A549 (cell line): ENCODE data around the gene ANTKMT. TPM values are rescaled to one million over a fixed set of nuclear protein-coding genes. Genes with fewer than 3 reads are reported as not detected.

Source experiments
- ATAC-seq, 2 experiments: fragments of 200-7000 bp in 1 of 2; fragments of >200 bp in 1 of 2; cut with Nextera tagmentation in 1 of 2; cut with Tn5 transposase in 1 of 2; 3 replicates each; pipeline versions ENCODE4 v1.8.0 to v1.9.1; 2018 to 2020; ENCODE audit warnings: mild to moderate bottlenecking in 1 of 2, moderate library complexity in 1 of 2
- CTCF ChIA-PET: fragments of 300-600 bp; sonication (Branson Sonifier 250); formaldehyde crosslinking; extraction: SDS; loops from one replicate; lab custom pipeline; 2021; ENCODE audit warnings: antibody characterized with exemption, inconsistent platforms; lab: Yijun Ruan, JAX
- POLR2A ChIA-PET: fragments of 350-600 bp; formaldehyde crosslinking; extraction: SDS; loops from one replicate; lab custom pipeline; 2021; ENCODE audit warnings: antibody characterized with exemption, inconsistent platforms; lab: Yijun Ruan, JAX
- DNase-seq, 2 experiments: peaks; one replicate each; pipeline versions ENCODE4 v3.0.0 to v3.0.0-alpha.2; 2011 to 2016; ENCODE audit warnings: low read depth in 1 of 2, low spot score in 1 of 2
- FAIRE-seq: peaks from 2 replicates; lab custom pipeline; 2011; peaks lifted over from hg19 to GRCh38; lab: Jason Lieb, UNC
- H3K27ac ChIP-seq, 2 experiments: fragments of >200 bp; sonication (Bioruptor Twin); formaldehyde crosslinking; 3 replicates each; pipeline ENCODE4 v1.5.1; 2016 to 2017
- H3K4me1 ChIP-seq: fragments of >200 bp; sonication (Bioruptor Twin); formaldehyde crosslinking; 3 replicates; pipeline ENCODE4 v1.6.1; 2016
- H3K4me2 ChIP-seq: fragments of >200 bp; sonication (Bioruptor Twin); formaldehyde crosslinking; 3 replicates; pipeline ENCODE4 v1.6.1; 2016
- H3K4me3 ChIP-seq: fragments of >200 bp; sonication (Bioruptor Twin); formaldehyde crosslinking; 3 replicates; pipeline ENCODE4 v1.5.1; 2016
- H3K9me3 ChIP-seq: fragments of >200 bp; sonication (Bioruptor Twin); formaldehyde crosslinking; 3 replicates; pipeline ENCODE4 v1.6.1; 2016
- E2F6 ChIP-seq: IDR thresholded peaks from 2 replicates; pipeline ENCODE4 v1.6.1; 2012; ENCODE audit warnings: low read depth, borderline replicate concordance
- EHMT2 ChIP-seq: fragments of 200-600 bp; sonication (generic); IDR thresholded peaks from 2 replicates; pipeline ENCODE4 v1.6.1; 2016; ENCODE audit warnings: antibody characterized with exemption, low read depth, mild to moderate bottlenecking, moderate library complexity
- ELK1 ChIP-seq: fragments of 150-350 bp; IDR thresholded peaks from 2 replicates; pipeline ENCODE4 v1.6.1; 2014; ENCODE audit warnings: low read depth, mild to moderate bottlenecking, low read length
- FOSL2 ChIP-seq, 2 experiments: fragments of 450-650 bp in 1 of 2; fragments of >200 bp in 1 of 2; sonication (Bioruptor Twin) in 1 of 2; formaldehyde crosslinking; IDR thresholded peaks; 2 replicates each; pipeline versions ENCODE4 v1.5.0 to v1.6.1; 2016 to 2020; ENCODE audit warnings: mild to moderate bottlenecking in 1 of 2, moderate library complexity in 1 of 2
- HOXA7 ChIP-seq: fragments of 250-450 bp; sonication (Bioruptor Pico); IDR thresholded peaks from 2 replicates; pipeline ENCODE4 v1.5.0; 2020; ENCODE audit warnings: mild to moderate bottlenecking, moderate library complexity
- JUN ChIP-seq, 2 experiments: fragments of >200 bp; sonication (Bioruptor Twin); formaldehyde crosslinking; IDR thresholded peaks; 2 replicates in 1 of 2; 3 replicates in 1 of 2; pipeline ENCODE4 v1.6.1; 2016 to 2017
- KDM1A ChIP-seq: fragments of 200-600 bp; sonication (generic); IDR thresholded peaks from 2 replicates; pipeline ENCODE4 v1.6.1; 2016; ENCODE audit warnings: low read depth, mild to moderate bottlenecking
- MAX ChIP-seq: IDR thresholded peaks from 2 replicates; pipeline ENCODE4 v1.6.1; 2012
- NR3C1 ChIP-seq: fragments of >200 bp; sonication (Bioruptor Twin); formaldehyde crosslinking; IDR thresholded peaks from 3 replicates; pipeline ENCODE4 v1.6.1; 2017
- POLR2AphosphoS2 ChIP-seq: conservative IDR thresholded peaks from 2 replicates; pipeline ENCODE4 v1.6.1; 2012; ENCODE audit warnings: low read length, improper control_type of control experiment, inconsistent platforms
- RAD21 ChIP-seq, 2 experiments: fragments of >200 bp in 1 of 2; sonication (Bioruptor Twin) in 1 of 2; formaldehyde crosslinking in 1 of 2; IDR thresholded peaks in 1 of 2; conservative IDR thresholded peaks in 1 of 2; 2 replicates in 1 of 2; 3 replicates in 1 of 2; pipeline ENCODE4 v1.6.1; 2012 to 2018; ENCODE audit warnings: inconsistent platforms in 1 of 2
- RNF2 ChIP-seq: fragments of 200-600 bp; sonication (generic); IDR thresholded peaks from 2 replicates; pipeline ENCODE4 v1.6.1; 2016; ENCODE audit warnings: low read depth, mild to moderate bottlenecking, antibody characterized with exemption, moderate library complexity, borderline replicate concordance
- SREBF2 ChIP-seq: fragments of 450-650 bp; IDR thresholded peaks from 2 replicates; pipeline ENCODE4 v1.6.1; 2014; ENCODE audit warnings: mild to moderate bottlenecking, moderate library complexity
- ZC3H11A ChIP-seq: fragments of 450-650 bp; IDR thresholded peaks from 2 replicates; pipeline ENCODE4 v1.6.1; 2014; ENCODE audit warnings: antibody characterized with exemption, mild to moderate bottlenecking
- WGBS: methylation state at CpG from one replicate; pipeline ENCODE4 v1.1.6; 2017; ENCODE audit errors: missing lambda C conversion rate; 5-methylcytosine and 5-hydroxymethylcytosine counted together
- polyA plus RNA-seq, 4 experiments: library from polyadenylated mRNA; depleted of rRNA in 3 of 4; stranded (reverse); fragments of >200 nt; fragmentation: RNase III in 1 of 4; extraction: RNeasy Plus Mini Kit Qiagen cat#74134 plus additional on column Dnase treatment in 1 of 4; gene quantifications; 2 replicates in 3 of 4; 3 replicates in 1 of 4; pipeline ENCODE4 v1.2.3, GENCODE V29; 2011 to 2017
- TF ChIP-seq, protein P1 (sequence below): IDR thresholded peaks from 2 replicates; pipeline ENCODE4 v1.6.1; 2012

Gene ANTKMT
- polyA plus RNA-seq, 2 of the 4 experiments (the other 2 are of a cell fraction), result 11.9 to 55.8 TPM

GRCh38 chr16:682493-683395 is 38.2 kb upstream of the ANTKMT start:
- POLR2A ChIA-PET, result no interaction called here
- no peak for DNase-seq
- peak overlapping the region; percentile 76 for H3K4me3 ChIP-seq
- no peak for ATAC-seq
- no peaks in the 10 kb centered on the region for H3K9me3 ChIP-seq
- H3K27ac ChIP-seq, result peak overlapping the region in 1 of 2 experiments; percentile 91; a peak in 4 of 6 replicates
- peaks cover 38% of the 10 kb centered on the region for H3K4me1 ChIP-seq
- WGBS, result 88% methylated on average over 36 of the region's 36 CpGs
- H3K4me2 ChIP-seq, result peak overlapping the region; percentile 93
- CTCF ChIA-PET, result interaction anchor here (0.7 to 2.9 kb wide), 5 partner anchors 15 to 112 kb away, joined by 3 to 15 read pairs (median 3); partner anchors contain the start of gene RHOT2
- FAIRE-seq, result no peak
- TF ChIP-seq, protein P1, sequence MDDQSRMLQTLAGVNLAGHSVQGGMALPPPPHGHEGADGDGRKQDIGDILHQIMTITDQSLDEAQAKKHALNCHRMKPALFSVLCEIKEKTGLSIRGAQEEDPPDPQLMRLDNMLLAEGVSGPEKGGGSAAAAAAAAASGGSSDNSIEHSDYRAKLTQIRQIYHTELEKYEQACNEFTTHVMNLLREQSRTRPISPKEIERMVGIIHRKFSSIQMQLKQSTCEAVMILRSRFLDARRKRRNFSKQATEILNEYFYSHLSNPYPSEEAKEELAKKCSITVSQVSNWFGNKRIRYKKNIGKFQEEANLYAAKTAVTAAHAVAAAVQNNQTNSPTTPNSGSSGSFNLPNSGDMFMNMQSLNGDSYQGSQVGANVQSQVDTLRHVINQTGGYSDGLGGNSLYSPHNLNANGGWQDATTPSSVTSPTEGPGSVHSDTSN, result peak; percentile 20
- TF ChIP-seq POLR2AphosphoS2 (peak; percentile 36; the same call in 1 of the 2 replicates), NR3C1 (no peak), ELK1 (no peak)

DNA sequence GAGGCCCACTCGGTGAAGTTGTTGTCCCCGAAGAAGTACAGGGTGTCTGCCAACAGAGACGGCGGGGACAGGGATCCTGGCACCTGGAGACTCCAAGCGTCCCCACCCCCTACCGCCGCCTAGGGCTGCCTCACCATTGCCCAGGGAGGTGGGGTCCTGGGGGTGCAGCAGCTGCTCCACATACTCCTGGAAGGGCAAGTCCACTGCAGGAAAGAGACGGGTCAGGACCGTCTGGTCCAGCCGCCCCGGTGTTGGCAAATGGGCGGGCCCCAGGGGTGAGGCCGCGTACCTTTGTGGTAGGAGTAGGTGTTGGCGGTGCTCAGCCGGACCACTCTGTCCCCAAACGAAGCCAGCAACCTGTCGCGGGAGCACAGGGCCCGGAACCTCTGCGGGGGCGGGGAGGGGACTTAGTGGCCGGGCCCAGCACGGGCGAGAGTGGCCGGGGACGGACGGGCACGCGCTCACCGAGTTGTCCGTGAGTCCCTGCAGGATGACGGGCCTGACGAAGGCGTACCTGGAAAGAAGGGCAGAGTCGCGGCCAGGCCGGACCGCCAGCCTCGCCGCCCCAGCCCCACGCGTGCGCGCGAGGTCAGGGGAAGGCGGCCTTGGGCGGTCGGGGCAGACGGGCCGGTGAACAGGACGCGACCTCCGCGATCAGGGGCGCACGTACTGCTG is 37.4 kb upstream of the ANTKMT start:
- peaks cover 38% of the 10 kb centered on the region for H3K4me1 ChIP-seq
- POLR2A ChIA-PET, result interaction anchor here (1.0 to 1.4 kb wide), 2 partner anchors 13 to 31 kb away, joined by 3 read pairs; no protein-coding TSS in a partner anchor
- TF ChIP-seq JUN (IDR thresholded peaks at IDR 0.05) (peak in 1 of 2 experiments; percentile 69; a peak in 1 of 5 replicates), SREBF2 (no peak), E2F6 (peak; percentile 33; the same call in 1 of the 2 replicates), FOSL2 (IDR thresholded peaks at IDR 0.05) (no peak), FOSL2 (CRISPR knock-in tag; IDR thresholded peaks at IDR 0.05) (no peak), KDM1A (no peak), MAX (peak; percentile 27), EHMT2 (no peak), HOXA7 (CRISPR knock-in tag) (peak; percentile 59; the same call in 1 of the 2 replicates), RAD21 (conservative IDR thresholded peaks at IDR 0.05 in 1 of 2, IDR thresholded peaks at IDR 0.05 in 1 of 2) (no peak), ZC3H11A (no peak), RNF2 (peak; percentile 75; the same call in 1 of the 2 replicates)
- TF ChIP-seq, protein P1, result peak; percentile 78
- peak in 1 of 2 experiments; percentile 55 for DNase-seq
- peak overlapping the region; percentile 76 for H3K4me3 ChIP-seq
- peak overlapping the region; percentile 91 to 93 for H3K27ac ChIP-seq
- ATAC-seq, result 0 out of 6 replicates have a peak, but pooled peaks of 1 of the 2 experiments have one; percentile 1
- no peak for FAIRE-seq
- CTCF ChIA-PET, result interaction anchor here (0.7 to 1.0 kb wide), 2 partner anchors 36 to 102 kb away, joined by 3 to 4 read pairs; no protein-coding TSS in a partner anchor
- peak overlapping the region; percentile 93 for H3K4me2 ChIP-seq
- 33% methylated on average over 16 of the region's 57 CpGs for WGBS
- H3K9me3 ChIP-seq, result no peaks in the 10 kb centered on the region
